K562 (cell line): Measurements from ENCODE around the gene LONRF2.

Experiments used
- CTCF ChIP-seq, 3 experiments: IDR thresholded peaks in 2 of 3; conservative IDR thresholded peaks in 1 of 3; 2 replicates each; pipeline ENCODE4 v1.5.1; 2011 to 2012; ENCODE audit warnings: low read length in 3 of 3, mild to moderate bottlenecking in 3 of 3, control low read depth in 2 of 3, improper control_type of control experiment in 1 of 3, inconsistent platforms in 1 of 3, low read depth in 1 of 3, mixed read lengths in 1 of 3, moderate library complexity in 1 of 3; ENCODE audit not compliant: insufficient read depth in 2 of 3
- E2F1 ChIP-seq: sonication (generic); formaldehyde crosslinking; IDR thresholded peaks from 2 replicates; pipeline ENCODE4 v1.8.1; 2023; ENCODE audit warnings: mild to moderate bottlenecking, missing genetic modification reagents, moderate library complexity
- ELF4 ChIP-seq: fragments of 450-650 bp; formaldehyde crosslinking; IDR thresholded peaks from 2 replicates; pipeline ENCODE4 v1.4.0; 2022; ENCODE audit warnings: missing genetic modification characterization
- EP300 ChIP-seq: IDR thresholded peaks from 2 replicates; pipeline ENCODE4 v1.6.1; 2012; ENCODE audit warnings: low read length, improper control_type of control experiment
- ETV6 ChIP-seq, 3 experiments: fragments of 150-350 bp in 1 of 3; sonication (generic) in 1 of 3; formaldehyde crosslinking in 1 of 3; IDR thresholded peaks; 2 replicates each; pipeline versions ENCODE4 v1.6.1 to v1.8.0; 2014 to 2022; ENCODE audit warnings: borderline replicate concordance in 2 of 3, low read depth in 2 of 3, antibody characterized with exemption in 1 of 3, low read length in 1 of 3, mild to moderate bottlenecking in 1 of 3, missing genetic modification reagents in 1 of 3
- HDGF ChIP-seq: fragments of 450-650 bp; IDR thresholded peaks from 2 replicates; pipeline ENCODE4 v1.6.1; 2016
- HIVEP1 ChIP-seq: fragments of 250-450 bp; sonication (Bioruptor Pico); IDR thresholded peaks from 2 replicates; pipeline ENCODE4 v1.4.0; 2020; ENCODE audit warnings: mild to moderate bottlenecking
- ILK ChIP-seq: fragments of 450-650 bp; IDR thresholded peaks from 2 replicates; pipeline ENCODE4 v1.6.1; 2016; ENCODE audit warnings: missing genetic modification characterization, low read depth, mild to moderate bottlenecking, missing compliant biosample characterization, moderate library complexity, borderline replicate concordance
- NCOA4 ChIP-seq: fragments of 450-650 bp; IDR thresholded peaks from 2 replicates; pipeline ENCODE4 v1.6.1; 2018; ENCODE audit warnings: mild to moderate bottlenecking; ENCODE audit not compliant: partially characterized antibody
- POU5F1 ChIP-seq: fragments of 150-350 bp; IDR thresholded peaks from 2 replicates; pipeline ENCODE4 v1.6.1; 2014; ENCODE audit warnings: borderline replicate concordance, low read length, low read depth, mild to moderate bottlenecking; ENCODE audit not compliant: partially characterized antibody
- RFX1 ChIP-seq: fragments of 450-650 bp; IDR thresholded peaks from 2 replicates; pipeline ENCODE4 v1.6.1; 2016; ENCODE audit warnings: mild to moderate bottlenecking, moderate library complexity
- SMARCC2 ChIP-seq: fragments of 450-650 bp; IDR thresholded peaks from 2 replicates; pipeline ENCODE4 v1.6.1; 2017; ENCODE audit warnings: antibody characterized with exemption, moderate library complexity, mild to moderate bottlenecking, low read depth
- ZFP36 ChIP-seq: fragments of 150-350 bp; IDR thresholded peaks from 2 replicates; pipeline ENCODE4 v1.6.1; 2018; ENCODE audit warnings: low read length, low read depth; ENCODE audit not compliant: partially characterized antibody
- TF ChIP-seq, protein P1 (sequence below), 2 experiments: fragments of 450-650 bp; IDR thresholded peaks; 2 replicates each; pipeline ENCODE4 v1.6.1; 2018; ENCODE audit warnings: mild to moderate bottlenecking in 2 of 2, low read depth in 1 of 2; ENCODE audit not compliant: partially characterized antibody in 2 of 2

DNA sequence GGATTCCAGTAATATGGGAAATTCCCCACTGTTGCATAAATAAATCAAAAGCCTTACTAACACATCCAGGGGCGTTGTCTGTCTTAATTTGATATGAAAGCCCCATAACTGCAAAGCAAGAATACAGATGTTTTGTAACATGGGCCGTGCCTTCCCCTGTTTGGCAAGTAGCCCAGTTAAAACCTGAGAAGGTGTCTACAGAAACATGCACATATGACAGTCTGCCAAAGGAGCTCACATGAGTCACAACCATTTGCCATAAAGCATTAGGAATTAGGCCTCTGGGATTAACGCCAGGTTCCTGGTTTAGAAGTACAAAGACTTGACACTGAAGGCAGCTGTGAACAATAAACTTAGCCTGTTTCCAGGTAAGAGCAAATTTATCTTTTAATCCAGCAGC, 43.1 kb upstream of the LONRF2 start:
- TF ChIP-seq POU5F1 (no peak), SMARCC2 (no peak), ETV6 (IDR thresholded peaks at IDR 0.05; ENCODE audit: borderline replicate concordance in 1 of 2, low read depth in 2 of 2, low read length in 1 of 2) (no peak), ETV6 (CRISPR knock-in tag; IDR thresholded peaks at IDR 0.05; ENCODE audit: borderline replicate concordance) (no peak), EP300 (no peak), HDGF (no peak), ILK (tag) (no peak), HIVEP1 (no peak), ELF4 (CRISPR knock-in tag) (no peak), ZFP36 (no peak), E2F1 (no peak), RFX1 (no peak), CTCF (IDR thresholded peaks at IDR 0.05 in 2 of 3, conservative IDR thresholded peaks at IDR 0.05 in 1 of 3; ENCODE audit: insufficient read depth in 2 of 3, low read depth in 1 of 3, low read length in 3 of 3) (no peak), NCOA4 (no peak)
- TF ChIP-seq, protein P1, sequence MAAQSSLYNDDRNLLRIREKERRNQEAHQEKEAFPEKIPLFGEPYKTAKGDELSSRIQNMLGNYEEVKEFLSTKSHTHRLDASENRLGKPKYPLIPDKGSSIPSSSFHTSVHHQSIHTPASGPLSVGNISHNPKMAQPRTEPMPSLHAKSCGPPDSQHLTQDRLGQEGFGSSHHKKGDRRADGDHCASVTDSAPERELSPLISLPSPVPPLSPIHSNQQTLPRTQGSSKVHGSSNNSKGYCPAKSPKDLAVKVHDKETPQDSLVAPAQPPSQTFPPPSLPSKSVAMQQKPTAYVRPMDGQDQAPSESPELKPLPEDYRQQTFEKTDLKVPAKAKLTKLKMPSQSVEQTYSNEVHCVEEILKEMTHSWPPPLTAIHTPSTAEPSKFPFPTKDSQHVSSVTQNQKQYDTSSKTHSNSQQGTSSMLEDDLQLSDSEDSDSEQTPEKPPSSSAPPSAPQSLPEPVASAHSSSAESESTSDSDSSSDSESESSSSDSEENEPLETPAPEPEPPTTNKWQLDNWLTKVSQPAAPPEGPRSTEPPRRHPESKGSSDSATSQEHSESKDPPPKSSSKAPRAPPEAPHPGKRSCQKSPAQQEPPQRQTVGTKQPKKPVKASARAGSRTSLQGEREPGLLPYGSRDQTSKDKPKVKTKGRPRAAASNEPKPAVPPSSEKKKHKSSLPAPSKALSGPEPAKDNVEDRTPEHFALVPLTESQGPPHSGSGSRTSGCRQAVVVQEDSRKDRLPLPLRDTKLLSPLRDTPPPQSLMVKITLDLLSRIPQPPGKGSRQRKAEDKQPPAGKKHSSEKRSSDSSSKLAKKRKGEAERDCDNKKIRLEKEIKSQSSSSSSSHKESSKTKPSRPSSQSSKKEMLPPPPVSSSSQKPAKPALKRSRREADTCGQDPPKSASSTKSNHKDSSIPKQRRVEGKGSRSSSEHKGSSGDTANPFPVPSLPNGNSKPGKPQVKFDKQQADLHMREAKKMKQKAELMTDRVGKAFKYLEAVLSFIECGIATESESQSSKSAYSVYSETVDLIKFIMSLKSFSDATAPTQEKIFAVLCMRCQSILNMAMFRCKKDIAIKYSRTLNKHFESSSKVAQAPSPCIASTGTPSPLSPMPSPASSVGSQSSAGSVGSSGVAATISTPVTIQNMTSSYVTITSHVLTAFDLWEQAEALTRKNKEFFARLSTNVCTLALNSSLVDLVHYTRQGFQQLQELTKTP (IDR thresholded peaks at IDR 0.05; ENCODE audit: low read depth in 1 of 2, partially characterized antibody in 2 of 2) = no peak
